GM12801 (cell line): Measurements from ENCODE around the gene FAS.

Source experiments
- TF ChIP-seq, protein P1 (sequence below): IDR thresholded peaks from one replicate; pipeline ENCODE4 v1.5.1; 2011; ENCODE audit warnings: control low read depth; ENCODE audit not compliant: insufficient read length; ENCODE audit errors: extremely low read depth

FAS gene

DNA sequence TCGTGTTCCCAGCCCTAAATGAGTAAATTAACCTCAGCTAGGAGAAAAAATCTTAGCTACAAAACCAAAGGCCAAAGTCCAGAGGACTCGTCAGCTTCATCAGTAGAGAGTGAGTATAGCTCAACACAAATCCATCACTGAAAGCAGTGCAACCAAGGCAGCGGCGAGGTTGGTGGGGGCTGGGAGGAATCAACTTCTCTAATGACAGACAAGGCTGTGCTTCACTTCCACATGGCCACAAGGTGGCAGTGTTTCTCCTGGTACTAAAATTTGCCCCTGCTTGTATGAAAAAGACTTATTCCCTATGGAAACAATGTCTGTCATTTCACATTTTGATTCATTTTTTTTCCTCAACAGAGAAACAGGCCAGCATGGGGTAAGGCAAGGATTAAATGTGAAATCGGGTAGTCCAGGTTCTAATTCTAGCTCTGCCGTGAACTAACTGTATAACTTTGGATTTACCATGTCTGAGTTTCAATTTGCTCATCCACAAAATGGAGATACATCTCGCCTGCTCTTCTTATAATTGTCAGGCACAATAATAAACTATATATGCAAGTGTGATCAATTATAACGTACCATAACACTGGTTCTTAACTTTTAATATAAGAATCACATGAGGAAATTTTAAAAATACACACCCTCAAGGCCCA lies 39.3 kb downstream of the FAS start:
- TF ChIP-seq, protein P1, sequence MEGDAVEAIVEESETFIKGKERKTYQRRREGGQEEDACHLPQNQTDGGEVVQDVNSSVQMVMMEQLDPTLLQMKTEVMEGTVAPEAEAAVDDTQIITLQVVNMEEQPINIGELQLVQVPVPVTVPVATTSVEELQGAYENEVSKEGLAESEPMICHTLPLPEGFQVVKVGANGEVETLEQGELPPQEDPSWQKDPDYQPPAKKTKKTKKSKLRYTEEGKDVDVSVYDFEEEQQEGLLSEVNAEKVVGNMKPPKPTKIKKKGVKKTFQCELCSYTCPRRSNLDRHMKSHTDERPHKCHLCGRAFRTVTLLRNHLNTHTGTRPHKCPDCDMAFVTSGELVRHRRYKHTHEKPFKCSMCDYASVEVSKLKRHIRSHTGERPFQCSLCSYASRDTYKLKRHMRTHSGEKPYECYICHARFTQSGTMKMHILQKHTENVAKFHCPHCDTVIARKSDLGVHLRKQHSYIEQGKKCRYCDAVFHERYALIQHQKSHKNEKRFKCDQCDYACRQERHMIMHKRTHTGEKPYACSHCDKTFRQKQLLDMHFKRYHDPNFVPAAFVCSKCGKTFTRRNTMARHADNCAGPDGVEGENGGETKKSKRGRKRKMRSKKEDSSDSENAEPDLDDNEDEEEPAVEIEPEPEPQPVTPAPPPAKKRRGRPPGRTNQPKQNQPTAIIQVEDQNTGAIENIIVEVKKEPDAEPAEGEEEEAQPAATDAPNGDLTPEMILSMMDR: peak; percentile 73

GRCh38 chr10:89030791-89031190 lies 40.2 kb downstream of the FAS start:
- TF ChIP-seq, protein P1: no peak

DNA sequence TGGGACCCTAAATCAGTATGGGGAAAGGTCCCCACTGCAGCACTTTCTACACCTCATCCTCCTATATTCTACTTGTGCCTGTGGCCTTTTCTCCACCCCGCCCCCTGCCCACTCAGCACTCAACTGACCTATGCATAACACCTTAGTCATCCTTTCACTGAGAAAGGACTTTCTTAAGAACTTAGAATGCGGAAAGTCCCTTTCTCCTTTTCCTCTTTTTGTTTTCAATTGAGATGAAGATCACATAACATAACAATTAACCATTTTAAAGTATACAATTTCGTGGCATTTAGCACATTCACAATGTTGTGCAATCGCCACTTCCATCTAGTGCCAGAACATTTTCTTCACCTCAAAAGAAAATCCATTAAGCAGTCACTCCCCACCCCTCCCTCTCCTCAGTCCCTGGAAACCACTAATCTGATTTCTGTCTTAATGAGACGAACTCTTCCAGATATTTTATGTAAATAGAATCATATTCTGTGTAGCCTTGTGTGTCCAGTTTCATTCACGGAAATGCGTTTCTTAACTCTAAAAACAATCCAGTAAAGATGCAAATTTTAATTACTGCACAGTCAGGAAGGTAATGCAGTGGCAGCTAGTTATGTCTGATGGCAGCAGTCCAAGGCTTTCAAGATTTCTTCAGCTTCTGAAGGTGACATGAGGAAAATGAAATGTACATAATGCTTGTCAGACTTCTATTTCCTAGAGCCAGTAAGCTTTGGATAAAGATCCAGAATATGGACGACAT lies 41.7 kb downstream of the FAS start:
- TF ChIP-seq, protein P1: no peak

DNA sequence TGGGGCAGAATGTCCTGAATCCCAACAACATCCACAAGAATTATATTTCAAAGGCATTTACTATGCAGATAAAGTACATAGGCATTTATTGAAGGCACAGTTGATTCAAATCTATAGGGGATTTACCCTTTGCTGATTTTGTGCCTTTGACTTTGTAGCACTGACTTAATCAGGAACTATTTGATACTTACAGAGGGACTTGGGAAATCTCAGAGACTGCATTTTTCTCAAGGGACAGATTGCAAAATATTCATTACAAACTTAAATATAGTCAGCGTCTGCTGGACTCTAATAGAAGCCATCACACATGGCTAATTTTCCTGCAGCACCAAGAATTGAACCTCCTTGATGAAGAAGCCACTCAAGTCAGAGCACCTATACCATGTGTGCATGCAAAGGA lies 44.9 kb downstream of the FAS start:
- TF ChIP-seq, protein P1: no peak

DNA sequence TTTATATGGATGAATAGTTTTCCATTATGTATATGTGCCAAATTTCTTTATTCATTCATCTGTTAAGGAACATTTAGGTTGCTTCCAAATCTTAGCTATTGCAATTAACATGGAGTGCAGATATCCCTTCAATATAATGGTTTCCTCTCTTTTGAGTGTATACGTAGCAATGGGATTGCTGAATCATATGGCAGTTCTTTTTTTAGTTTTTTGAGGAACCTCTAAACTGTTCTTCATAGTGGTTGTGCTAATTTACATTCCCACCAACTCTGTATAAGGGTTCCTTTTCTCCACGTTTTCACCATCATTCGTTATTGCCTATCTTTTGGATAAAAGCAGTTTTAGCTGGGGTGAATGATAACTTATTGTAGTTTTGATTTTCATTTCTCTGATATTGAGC lies 46.5 kb downstream of the FAS start:
- TF ChIP-seq, protein P1: no peak

GRCh38 chr10:89042562-89042961 lies 52.0 kb downstream of the FAS start:
- TF ChIP-seq, protein P1: no peak

DNA sequence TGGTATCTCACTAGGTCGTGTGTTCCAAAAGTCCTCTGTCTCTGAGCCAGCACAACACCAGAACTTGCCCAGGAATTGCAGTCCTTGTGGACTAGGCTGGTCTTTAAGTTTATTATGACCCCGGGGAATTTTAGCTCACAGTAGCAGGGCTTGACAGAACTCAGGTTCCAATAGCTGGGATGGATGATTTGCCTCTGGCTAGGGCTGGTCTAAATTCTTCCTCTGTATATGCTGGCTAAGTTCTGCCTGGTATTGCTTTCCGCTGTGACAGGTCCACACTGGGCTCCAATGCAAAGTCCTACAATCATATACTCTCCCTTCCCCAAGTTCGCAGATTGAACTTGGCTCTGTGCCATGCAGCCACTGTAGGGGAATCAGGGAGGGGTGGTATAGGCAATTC lies 52.5 kb downstream of the FAS start:
- TF ChIP-seq, protein P1: no peak
